ENCODE results near the gene UBXN6.

Gene UBXN6

GRCh38 chr19:4439243-4439642 lies 18.4 kb downstream of the UBXN6 start:
- TF ChIP-seq CTCF (conservative IDR thresholded peaks at IDR 0.05) = no peak

GRCh38 chr19:4437103-4437502 lies 20.5 kb downstream of the UBXN6 start:
- no peak overlapping the region for H3K27ac ChIP-seq
- no peak for TF ChIP-seq CTCF (conservative IDR thresholded peaks at IDR 0.05)

More at GRCh38 chr19:4439243-4439642, 18.4 kb downstream of the UBXN6 start:
- no peak overlapping the region for H3K27ac ChIP-seq

GRCh38 chr19:4436231-4436630 lies 21.4 kb downstream of the UBXN6 start:
- H3K27ac ChIP-seq = no peak overlapping the region

GRCh38 chr19:4434391-4434790 lies 23.2 kb downstream of the UBXN6 start:
- no peak overlapping the region for H3K27ac ChIP-seq
- no peak for TF ChIP-seq CTCF (conservative IDR thresholded peaks at IDR 0.05)

More at GRCh38 chr19:4436231-4436630, 21.4 kb downstream of the UBXN6 start:
- no peak for TF ChIP-seq CTCF (conservative IDR thresholded peaks at IDR 0.05)

GRCh38 chr19:4432918-4433506 lies 24.6 kb downstream of the UBXN6 start:
- H3K27ac ChIP-seq = no peak overlapping the region
- TF ChIP-seq CTCF (conservative IDR thresholded peaks at IDR 0.05) = no peak

GRCh38 chr19:4431808-4432674 lies 25.6 kb downstream of the UBXN6 start:
- H3K27ac ChIP-seq = no peak overlapping the region
- no peak for TF ChIP-seq CTCF (conservative IDR thresholded peaks at IDR 0.05)

- no peak overlapping the region for H3K27ac ChIP-seq
- no peak for TF ChIP-seq CTCF (conservative IDR thresholded peaks at IDR 0.05)
Observed at GRCh38 chr19:4431296-4431695, 26.3 kb downstream of the UBXN6 start.

Measured in VCaP (cell line).